Measurements from ENCODE around the gene FAT1. TPM values are rescaled to one million over a fixed set of nuclear protein-coding genes. Genes with fewer than 3 reads are reported as not detected.

FAT1 gene
- total and polyA plus RNA-seq, 2 donors (not counting 1 experiment from before 2014, with no cell fraction given), result 151 to 729 TPM

DNA sequence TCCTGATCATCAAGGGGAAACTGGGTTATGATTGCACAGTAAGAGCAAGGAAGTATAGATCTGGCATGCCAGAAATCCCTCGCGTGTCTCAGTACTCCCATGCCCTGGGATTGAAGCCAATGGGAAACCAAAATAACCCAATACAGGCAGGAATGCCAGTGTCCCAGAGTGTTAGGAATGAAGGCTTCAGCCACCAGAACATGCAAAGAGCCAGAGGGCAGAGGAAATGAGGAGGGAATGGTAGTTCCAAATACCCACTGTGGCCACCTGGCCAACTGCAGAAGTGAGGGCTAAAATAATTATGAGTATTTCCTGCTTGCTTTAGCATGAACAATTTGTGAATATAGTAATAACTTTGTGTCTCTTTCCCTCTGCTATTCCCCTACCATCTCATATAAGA is 180.4 kb downstream of the FAT1 start:
- DNase-seq (ENCODE audit: low read depth in 2 of 2), result no peak
- H2AFZ ChIP-seq (ENCODE audit: low read length), result no peak overlapping the region
- no peak overlapping the region for H3K4me2 ChIP-seq (ENCODE audit: extremely low read depth, insufficient read depth, low read length)
- H3K36me3 ChIP-seq (ENCODE audit: control insufficient read depth, insufficient read depth, low read length), result no peaks in the 10 kb centered on the region
- TF ChIP-seq EZH2 (IDR thresholded peaks at IDR 0.05; ENCODE audit: low read length, missing control alignments), result no peak
- TF ChIP-seq, protein P1, sequence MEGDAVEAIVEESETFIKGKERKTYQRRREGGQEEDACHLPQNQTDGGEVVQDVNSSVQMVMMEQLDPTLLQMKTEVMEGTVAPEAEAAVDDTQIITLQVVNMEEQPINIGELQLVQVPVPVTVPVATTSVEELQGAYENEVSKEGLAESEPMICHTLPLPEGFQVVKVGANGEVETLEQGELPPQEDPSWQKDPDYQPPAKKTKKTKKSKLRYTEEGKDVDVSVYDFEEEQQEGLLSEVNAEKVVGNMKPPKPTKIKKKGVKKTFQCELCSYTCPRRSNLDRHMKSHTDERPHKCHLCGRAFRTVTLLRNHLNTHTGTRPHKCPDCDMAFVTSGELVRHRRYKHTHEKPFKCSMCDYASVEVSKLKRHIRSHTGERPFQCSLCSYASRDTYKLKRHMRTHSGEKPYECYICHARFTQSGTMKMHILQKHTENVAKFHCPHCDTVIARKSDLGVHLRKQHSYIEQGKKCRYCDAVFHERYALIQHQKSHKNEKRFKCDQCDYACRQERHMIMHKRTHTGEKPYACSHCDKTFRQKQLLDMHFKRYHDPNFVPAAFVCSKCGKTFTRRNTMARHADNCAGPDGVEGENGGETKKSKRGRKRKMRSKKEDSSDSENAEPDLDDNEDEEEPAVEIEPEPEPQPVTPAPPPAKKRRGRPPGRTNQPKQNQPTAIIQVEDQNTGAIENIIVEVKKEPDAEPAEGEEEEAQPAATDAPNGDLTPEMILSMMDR (conservative IDR thresholded peaks at IDR 0.05 in 1 of 2, IDR thresholded peaks at IDR 0.05 in 1 of 2; ENCODE audit: low read depth in 1 of 2, low read length in 2 of 2), result no peak
- H3K4me3 ChIP-seq (replicated peaks in 1 of 4; ENCODE audit: control extremely low read depth in 1 of 4, insufficient read depth in 1 of 4, low read depth in 3 of 4, low read length in 4 of 4), result no peak overlapping the region
- no peaks in the 10 kb centered on the region for H4K20me1 ChIP-seq (ENCODE audit: control insufficient read depth, extremely low read depth, insufficient read depth, low read length)
- H3K27ac ChIP-seq (ENCODE audit: insufficient read depth, low read length), result no peak overlapping the region
- no peaks in the 10 kb centered on the region for H3K4me1 ChIP-seq (ENCODE audit: control insufficient read depth, extremely low read depth, insufficient read depth, low read length)
- H3K9me3 ChIP-seq (ENCODE audit: control insufficient read depth, insufficient read depth, low read depth, low read length), result no peaks in the 10 kb centered on the region
- no peaks in the 10 kb centered on the region for H3K79me2 ChIP-seq (ENCODE audit: control insufficient read depth, insufficient read depth, low read length)
- no peak overlapping the region for H3K9ac ChIP-seq (ENCODE audit: insufficient read depth, low read length)
- no peaks in the 10 kb centered on the region for H3K27me3 ChIP-seq (ENCODE audit: control insufficient read depth, insufficient read depth, low read length)

DNA sequence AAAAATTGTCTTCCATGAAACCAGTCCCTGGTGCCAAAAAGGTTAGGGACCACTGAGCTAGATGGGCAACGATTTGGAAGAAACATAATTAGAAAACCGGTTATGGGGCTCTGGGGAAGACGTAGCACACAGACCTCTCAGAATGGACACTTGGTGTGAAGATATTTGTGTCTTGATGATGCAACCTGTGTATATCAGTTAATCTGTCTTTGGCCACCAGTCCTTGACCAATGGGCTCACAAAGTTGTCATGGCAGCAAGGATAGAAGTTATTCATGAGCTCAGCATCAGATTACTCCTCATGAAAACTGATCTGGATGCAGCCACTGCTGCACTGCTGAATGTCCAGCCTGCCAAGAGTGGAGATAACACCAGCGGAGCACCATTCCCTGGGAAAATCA is 181.9 kb downstream of the FAT1 start:
- Histone ChIP-seq H3K36me3 (ENCODE audit: control insufficient read depth, insufficient read depth, low read length) (no peaks in the 10 kb centered on the region), H3K79me2 (ENCODE audit: control insufficient read depth, insufficient read depth, low read length) (no peaks in the 10 kb centered on the region), H4K20me1 (ENCODE audit: control insufficient read depth, extremely low read depth, insufficient read depth, low read length) (no peaks in the 10 kb centered on the region), H3K9me3 (ENCODE audit: control insufficient read depth, insufficient read depth, low read depth, low read length) (no peaks in the 10 kb centered on the region), H3K4me2 (ENCODE audit: extremely low read depth, insufficient read depth, low read length) (no peak overlapping the region), H3K27ac (ENCODE audit: insufficient read depth, low read length) (no peak overlapping the region), H3K4me3 (replicated peaks in 1 of 4; ENCODE audit: control extremely low read depth in 1 of 4, insufficient read depth in 1 of 4, low read depth in 3 of 4, low read length in 4 of 4) (no peak overlapping the region), H3K4me1 (ENCODE audit: control insufficient read depth, extremely low read depth, insufficient read depth, low read length) (no peaks in the 10 kb centered on the region), H3K27me3 (ENCODE audit: control insufficient read depth, insufficient read depth, low read length) (no peaks in the 10 kb centered on the region), H3K9ac (ENCODE audit: insufficient read depth, low read length) (no peak overlapping the region), H2AFZ (ENCODE audit: low read length) (no peak overlapping the region)
- TF ChIP-seq, protein P1 (conservative IDR thresholded peaks at IDR 0.05 in 1 of 2, IDR thresholded peaks at IDR 0.05 in 1 of 2; ENCODE audit: low read depth in 1 of 2, low read length in 2 of 2), result no peak
- TF ChIP-seq EZH2 (IDR thresholded peaks at IDR 0.05; ENCODE audit: low read length, missing control alignments), result no peak
- no peak for DNase-seq (ENCODE audit: low read depth in 2 of 2)

DNA sequence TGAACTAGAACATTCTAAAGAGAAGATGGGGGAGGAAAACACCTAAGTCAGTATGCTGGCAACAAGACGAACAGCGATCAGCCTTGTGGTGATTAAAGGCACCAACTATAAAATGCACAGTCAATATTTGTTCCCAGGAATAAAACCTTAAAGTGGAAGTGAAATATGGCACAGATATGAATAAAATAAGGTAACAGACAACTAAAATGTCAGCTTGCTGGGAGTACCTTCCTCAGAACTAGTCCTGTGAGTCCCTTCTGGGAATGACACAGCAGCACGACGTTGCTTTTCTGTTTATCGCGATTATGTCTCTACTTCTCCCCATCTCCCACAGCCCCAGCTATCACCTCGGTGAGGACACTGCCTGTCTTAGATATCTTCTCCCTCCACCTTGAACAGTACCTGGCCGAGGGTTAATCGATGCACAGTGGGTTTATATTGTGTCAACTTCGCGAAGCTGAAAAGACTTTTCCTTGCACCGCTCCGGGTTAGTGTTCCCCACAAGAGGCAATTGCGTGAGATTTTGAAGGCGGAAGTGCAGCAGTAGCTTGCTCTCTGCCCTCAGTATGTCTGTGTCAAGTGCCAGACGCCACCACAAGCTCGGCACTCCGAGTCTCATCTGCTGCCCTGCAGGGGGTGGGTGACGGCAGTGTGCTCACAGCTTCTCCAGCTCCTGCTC is 185.7 kb downstream of the FAT1 start:
- H3K27me3 ChIP-seq (ENCODE audit: control insufficient read depth, insufficient read depth, low read length), result no peaks in the 10 kb centered on the region
- DNase-seq (ENCODE audit: low read depth in 2 of 2), result no peak

More for the DNA sequence above, 185.7 kb downstream of the FAT1 start:
- TF ChIP-seq, protein P1 (conservative IDR thresholded peaks at IDR 0.05 in 1 of 2, IDR thresholded peaks at IDR 0.05 in 1 of 2; ENCODE audit: low read depth in 1 of 2, low read length in 2 of 2), result no peak
- no peak for TF ChIP-seq EZH2 (IDR thresholded peaks at IDR 0.05; ENCODE audit: low read length, missing control alignments)
- Histone ChIP-seq H2AFZ (ENCODE audit: low read length) (no peak overlapping the region), H3K36me3 (ENCODE audit: control insufficient read depth, insufficient read depth, low read length) (no peaks in the 10 kb centered on the region), H4K20me1 (ENCODE audit: control insufficient read depth, extremely low read depth, insufficient read depth, low read length) (no peaks in the 10 kb centered on the region), H3K79me2 (ENCODE audit: control insufficient read depth, insufficient read depth, low read length) (no peaks in the 10 kb centered on the region), H3K4me2 (ENCODE audit: extremely low read depth, insufficient read depth, low read length) (no peak overlapping the region), H3K4me1 (ENCODE audit: control insufficient read depth, extremely low read depth, insufficient read depth, low read length) (no peaks in the 10 kb centered on the region), H3K9ac (ENCODE audit: insufficient read depth, low read length) (no peak overlapping the region), H3K27ac (ENCODE audit: insufficient read depth, low read length) (no peak overlapping the region), H3K9me3 (ENCODE audit: control insufficient read depth, insufficient read depth, low read depth, low read length) (no peaks in the 10 kb centered on the region), H3K4me3 (replicated peaks in 1 of 4; ENCODE audit: control extremely low read depth in 1 of 4, insufficient read depth in 1 of 4, low read depth in 3 of 4, low read length in 4 of 4) (no peak overlapping the region)

Other genes starting within 250 kb of the FAT1 start
- not detected in 2 replicates for gene MTNR1A, start 168.3 kb downstream of the FAT1 start, total RNA-seq
- gene MTNR1A, start 168.3 kb downstream of the FAT1 start, polyA plus RNA-seq, result 0.14 TPM in 1 of 2 replicates, not detected in the other

Data from fibroblast of lung (primary cell).